ENCODE measurements around the gene RGMA. TPM values are rescaled to one million over a fixed set of nuclear protein-coding genes. Genes with fewer than 3 reads are reported as not detected.

RGMA gene
- total and polyA plus RNA-seq, 2 of the 8 experiments (the other 6 are each of a cell fraction or from before 2014, with no cell fraction given), result 19.9 to 39.8 TPM

GRCh38 chr15:93105485-93105884, 16.5 kb upstream of the RGMA start (continued):
- TF ChIP-seq USF2 (IDR thresholded peaks at IDR 0.05; ENCODE audit: low read length) (no peak), MAX (IDR thresholded peaks at IDR 0.05) (no peak), POU5F1 (IDR thresholded peaks at IDR 0.05; ENCODE audit: low read depth, low read length) (no peak), RBBP5 (IDR thresholded peaks at IDR 0.05; ENCODE audit: borderline replicate concordance, low read depth, low read length) (no peak), KDM4A (IDR thresholded peaks at IDR 0.05; ENCODE audit: low read depth, low read length, severe bottlenecking) (no peak), CTBP2 (IDR thresholded peaks at IDR 0.05; ENCODE audit: borderline replicate concordance, insufficient read depth, insufficient read length, low read length) (no peak), NRF1 (IDR thresholded peaks at IDR 0.05; ENCODE audit: low read depth, low read length) (no peak)

All from H1 (cell line).